Activated naive CD4-positive, alpha-beta T cell treated with anti-CD3 and anti-CD28 coated beads for 36 hours (primary cell): Measurements from ENCODE around the gene TNFRSF13B. TPM values are rescaled to one million over a fixed set of nuclear protein-coding genes. Genes with fewer than 3 reads are reported as not detected.
"Not testable (repeated sequence)": the region's sequence is repeated elsewhere in the genome, so short reads cannot be mapped to it uniquely, and the experiment has no call there.

ENCODE experiments used
- CTCF ChIA-PET: fragments of 350-600 bp; sonication (Branson Sonifier 250); formaldehyde crosslinking; loops from one replicate; lab custom pipeline; 2021; ENCODE audit warnings: antibody characterized with exemption; lab: Charles Lee
- DNase-seq: peaks from one replicate; pipeline ENCODE4 v3.0.0-alpha.2; 2020
- H3K27ac Mint-ChIP-seq: one replicate; pipeline ENCODE4 v1.8.0; 2021; ENCODE audit warnings: mild to moderate bottlenecking, mixed read lengths
- H3K27me3 Mint-ChIP-seq: one replicate; pipeline ENCODE4 v1.8.0; 2021; ENCODE audit warnings: low read depth, mixed read lengths
- H3K36me3 Mint-ChIP-seq: one replicate; pipeline ENCODE4 v1.8.0; 2021; ENCODE audit warnings: low read depth, mixed read lengths
- H3K4me1 Mint-ChIP-seq: one replicate; pipeline ENCODE4 v1.8.0; 2021; ENCODE audit warnings: low read depth, mixed read lengths
- H3K4me3 Mint-ChIP-seq: one replicate; pipeline ENCODE4 v1.8.0; 2021; ENCODE audit warnings: mild to moderate bottlenecking, moderate library complexity, mixed read lengths
- H3K9me3 Mint-ChIP-seq: one replicate; pipeline ENCODE4 v1.8.0; 2021; ENCODE audit warnings: mixed read lengths
- intact Hi-C: fragments of 100-400 bp; cut with micrococcal nuclease; formaldehyde crosslinking; loops from one replicate; pipeline ENCODE4 v1.15.1; 2023
- total RNA-seq, 2 experiments: library from RNA; stranded (reverse); gene quantifications; one replicate each; pipeline ENCODE4 v1.2.3, GENCODE V29; 2021

Gene TNFRSF13B
- total RNA-seq, 2 experiments from 2014 or later: not detected

DNA sequence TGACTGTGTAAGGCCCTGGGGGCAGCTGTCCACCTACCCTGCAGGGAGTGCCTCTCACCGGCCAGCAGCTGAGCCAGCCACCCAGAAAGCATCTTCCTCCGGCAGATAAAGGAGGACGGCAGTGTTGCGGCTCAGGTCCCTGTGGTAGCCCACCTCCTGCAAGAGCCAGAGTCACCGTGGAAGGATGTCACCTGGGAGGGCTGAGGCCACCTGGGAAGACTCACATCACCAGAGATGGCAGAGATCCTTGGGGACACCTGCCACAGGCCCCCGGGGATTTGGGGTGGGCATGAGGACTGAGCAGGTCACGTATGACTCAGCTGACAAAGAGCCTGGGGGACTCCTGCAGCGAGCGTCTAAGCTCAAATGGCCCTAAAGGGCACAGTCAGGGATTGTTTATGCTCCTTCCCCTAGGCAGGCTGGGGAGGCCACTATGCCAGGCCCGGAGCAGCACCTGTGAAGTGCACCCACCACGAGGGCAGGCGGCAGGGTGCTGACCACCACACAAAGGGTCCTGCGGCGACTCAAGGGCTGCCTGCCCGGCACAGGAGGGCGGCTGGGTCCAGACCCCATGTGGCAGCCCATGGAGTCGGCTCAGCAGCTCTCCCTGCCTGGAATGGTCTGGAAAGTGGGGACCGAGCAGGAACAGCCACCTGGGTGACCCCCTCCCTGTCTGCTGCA lies 44.1 kb downstream of the TNFRSF13B start:
- Mint-ChIP-seq H3K27ac (no peak overlapping the region), H3K27me3 (no peaks in the 10 kb centered on the region), H3K9me3 (no peaks in the 10 kb centered on the region), H3K4me3 (no peak overlapping the region), H3K36me3 (no peaks in the 10 kb centered on the region), H3K4me1 (peaks cover 5% of the 10 kb centered on the region)
- intact Hi-C loops: no loop called here
- DNase-seq: no peak
- CTCF ChIA-PET: no interaction called here

DNA sequence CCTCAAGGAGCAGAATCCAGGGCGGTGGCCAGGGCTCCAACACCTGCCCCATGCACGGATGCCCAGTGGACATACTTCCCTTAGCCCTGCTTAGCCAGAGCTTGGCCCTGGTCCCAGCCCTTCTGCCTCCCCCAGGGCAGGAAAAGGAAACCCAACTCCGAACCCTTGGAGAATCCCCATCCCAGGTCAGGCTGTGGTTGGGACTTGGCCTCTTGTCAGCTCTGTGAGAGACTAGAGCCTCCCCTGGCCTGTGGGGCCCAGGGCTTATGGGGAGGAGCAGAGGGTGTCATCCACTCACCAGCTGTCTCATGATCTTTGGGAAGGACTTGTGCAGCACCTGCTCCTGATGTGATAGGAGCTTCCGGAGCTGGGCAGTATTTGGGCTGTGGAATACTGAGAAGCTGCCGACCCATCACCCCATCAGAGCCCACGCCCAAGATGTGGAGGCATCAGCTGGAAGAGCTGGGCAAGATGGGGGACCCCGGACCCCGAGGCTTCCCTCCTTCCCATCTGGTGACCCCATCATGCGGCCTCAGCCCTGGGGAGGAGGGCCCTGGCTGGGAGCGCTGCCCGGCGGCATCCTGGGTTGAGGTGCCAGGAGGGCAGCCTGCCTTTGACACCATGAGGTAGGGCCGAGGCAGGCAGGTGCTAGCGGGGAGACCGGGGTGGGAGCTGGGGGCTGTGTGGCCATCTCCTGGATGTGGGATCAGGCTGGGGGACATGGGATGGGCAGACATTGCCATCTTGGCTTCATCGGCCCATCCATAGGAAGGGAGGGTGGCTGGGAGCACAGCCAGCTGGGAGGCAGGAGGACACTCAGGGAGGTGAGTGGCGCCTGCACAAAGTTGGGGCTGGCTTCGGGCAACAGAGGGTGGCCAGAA lies 45.1 kb downstream of the TNFRSF13B start:
- Mint-ChIP-seq H3K4me1 (peaks cover 5% of the 10 kb centered on the region), H3K27me3 (no peaks in the 10 kb centered on the region), H3K27ac (no peak overlapping the region), H3K4me3 (no peak overlapping the region), H3K9me3 (no peaks in the 10 kb centered on the region), H3K36me3 (no peaks in the 10 kb centered on the region)
- CTCF ChIA-PET: no interaction called here
- DNase-seq: no peak
- intact Hi-C loops: no loop called here

DNA sequence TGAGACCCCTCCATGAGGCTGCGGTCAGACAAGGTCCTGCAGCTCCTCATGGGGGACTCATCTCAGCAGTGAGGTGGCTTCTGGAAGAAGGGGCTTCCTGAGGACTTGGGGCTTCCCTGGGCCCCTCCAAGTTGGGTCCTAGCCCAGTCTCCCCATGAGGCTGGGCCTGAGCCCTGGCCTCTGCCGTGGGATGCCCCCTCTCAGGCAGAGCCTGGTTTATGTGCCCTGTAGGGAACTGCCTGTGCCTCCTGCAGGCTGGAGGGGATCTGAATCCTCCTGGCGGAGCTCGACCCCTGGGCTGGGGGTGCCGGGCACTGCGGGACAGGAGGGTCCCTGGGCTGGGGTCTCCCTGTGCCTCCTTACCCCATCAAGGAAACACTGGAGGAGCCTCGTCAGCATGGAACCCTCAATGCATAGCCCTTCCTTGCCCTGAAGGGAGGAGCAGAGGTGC lies 45.8 kb downstream of the TNFRSF13B start:
- H3K4me1 Mint-ChIP-seq: peaks cover 5% of the 10 kb centered on the region
- H3K27me3 Mint-ChIP-seq: no peaks in the 10 kb centered on the region
- CTCF ChIA-PET: no interaction called here
- no peak for DNase-seq
- intact Hi-C loops: no loop called here
- H3K9me3 Mint-ChIP-seq: no peaks in the 10 kb centered on the region
- no peaks in the 10 kb centered on the region for H3K36me3 Mint-ChIP-seq
- no peak overlapping the region for H3K4me3 Mint-ChIP-seq
- H3K27ac Mint-ChIP-seq: no peak overlapping the region

DNA sequence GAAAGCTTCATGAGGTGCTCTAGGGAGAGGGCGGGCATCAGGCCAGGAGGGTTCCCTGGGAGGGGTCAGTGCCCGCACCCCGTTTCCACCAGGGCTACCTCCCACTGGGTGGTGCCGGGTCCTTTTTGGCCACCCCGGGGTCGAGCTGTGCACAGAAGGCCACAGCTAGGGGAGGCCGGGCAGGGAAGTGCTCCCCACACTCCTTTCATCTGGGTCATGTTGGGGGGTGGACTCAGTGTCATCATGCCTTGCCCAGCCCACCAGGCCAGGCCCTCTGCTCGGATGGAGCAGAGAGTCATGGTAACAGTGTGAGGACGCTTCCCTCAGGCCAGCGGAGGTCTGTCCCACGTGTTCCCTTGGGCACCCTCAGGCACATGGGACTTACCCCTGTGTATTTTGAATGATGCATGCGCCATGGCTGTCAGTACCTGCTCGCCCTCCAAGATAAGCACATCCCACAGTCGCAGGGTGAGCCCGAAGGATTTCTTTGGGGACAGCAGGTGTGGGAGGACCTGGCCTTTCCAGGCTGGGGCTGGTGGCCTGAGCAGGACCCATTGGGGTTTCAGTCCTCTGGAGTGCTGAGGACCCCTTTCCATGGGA lies 46.4 kb downstream of the TNFRSF13B start:
- Mint-ChIP-seq H3K27me3 (no peaks in the 10 kb centered on the region), H3K4me1 (peaks cover 5% of the 10 kb centered on the region), H3K9me3 (no peaks in the 10 kb centered on the region), H3K36me3 (no peaks in the 10 kb centered on the region), H3K27ac (no peak overlapping the region), H3K4me3 (no peak overlapping the region)
- DNase-seq: no peak
- CTCF ChIA-PET: no interaction called here
- intact Hi-C loops: no loop called here

DNA sequence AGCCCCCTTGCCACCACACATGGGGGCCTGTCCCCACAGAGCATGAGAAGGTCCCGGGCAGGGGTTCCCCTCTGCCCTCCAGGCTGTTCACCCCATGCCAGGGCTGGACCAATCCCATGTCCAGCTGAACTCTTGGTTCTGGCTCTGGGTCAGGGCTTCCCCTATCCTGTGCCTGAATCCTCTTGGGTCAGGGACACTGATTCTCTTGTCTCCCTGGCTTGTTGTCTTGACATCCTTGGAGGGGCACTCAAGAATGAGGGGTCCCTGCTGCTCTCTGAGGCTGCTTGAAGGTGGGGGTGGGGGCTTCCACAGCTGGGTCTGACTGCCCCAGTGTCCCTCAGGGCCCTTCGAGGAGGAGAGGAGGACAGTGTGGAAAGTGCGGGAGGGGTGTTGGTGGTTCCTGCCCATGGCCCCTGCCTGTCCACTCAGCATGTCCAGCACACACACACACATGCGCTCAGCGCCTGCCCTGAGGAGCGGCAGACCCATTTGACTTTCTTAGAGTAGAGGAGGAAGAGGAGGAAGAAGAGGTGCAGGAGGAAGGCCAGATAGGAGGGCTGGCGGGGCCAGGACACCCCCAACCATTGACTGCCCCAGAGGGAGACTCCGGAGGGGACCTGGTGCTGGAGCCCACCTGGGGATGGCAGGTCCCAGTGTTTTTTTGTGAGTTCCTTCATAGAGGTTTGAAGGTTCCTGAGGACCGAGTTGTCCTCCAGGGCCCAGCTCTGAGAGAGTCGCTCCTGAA lies 47.0 kb downstream of the TNFRSF13B start:
- no peaks in the 10 kb centered on the region for H3K9me3 Mint-ChIP-seq
- no peak for DNase-seq
- H3K36me3 Mint-ChIP-seq: no peaks in the 10 kb centered on the region
- H3K27ac Mint-ChIP-seq: no peak overlapping the region
- intact Hi-C loops: no loop called here
- peaks cover 5% of the 10 kb centered on the region for H3K4me1 Mint-ChIP-seq
- H3K4me3 Mint-ChIP-seq: no peak overlapping the region
- no peaks in the 10 kb centered on the region for H3K27me3 Mint-ChIP-seq
- CTCF ChIA-PET: no interaction called here

DNA sequence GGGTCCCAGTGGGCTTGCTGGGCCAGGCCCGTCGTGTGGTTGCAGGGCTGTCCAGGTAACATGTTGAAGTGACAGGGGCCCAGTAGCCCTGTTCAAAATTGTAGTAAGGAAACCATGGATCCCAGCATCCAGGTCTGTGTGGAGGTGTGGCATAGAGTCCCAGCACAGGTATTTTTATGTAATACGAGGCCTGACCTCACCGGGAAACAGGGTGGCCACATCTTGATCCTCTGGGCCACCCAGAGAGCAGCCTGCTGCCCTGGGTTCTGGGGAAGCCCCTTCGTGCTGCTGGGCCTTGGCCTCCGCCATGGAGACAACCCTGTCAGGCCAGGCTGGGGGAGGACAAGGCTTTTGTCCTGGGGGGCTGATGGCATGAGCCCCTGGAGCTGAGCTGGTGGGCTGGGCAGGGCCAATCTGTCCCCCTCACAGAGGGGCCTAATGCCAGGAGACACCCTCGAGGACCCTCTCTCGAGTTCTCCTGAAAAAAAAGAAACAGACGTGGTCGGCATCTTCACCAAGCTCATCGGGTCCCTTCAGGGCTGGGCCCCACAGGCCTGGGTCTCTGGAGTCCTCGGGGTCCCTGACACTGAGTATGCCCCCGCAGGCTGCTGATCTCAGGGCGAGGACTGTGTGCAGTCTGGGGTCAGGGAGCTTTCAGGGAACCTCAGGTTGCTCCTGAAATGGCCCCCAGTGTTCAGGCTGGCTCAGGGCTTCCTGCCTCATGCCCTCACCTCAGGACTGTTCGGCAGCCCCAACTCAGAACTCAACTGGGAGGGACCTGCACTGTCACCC lies 47.8 kb downstream of the TNFRSF13B start:
- Mint-ChIP-seq H3K27ac (no peak overlapping the region), H3K4me3 (no peak overlapping the region), H3K9me3 (no peaks in the 10 kb centered on the region), H3K36me3 (no peaks in the 10 kb centered on the region), H3K4me1 (peaks cover 4% of the 10 kb centered on the region), H3K27me3 (no peaks in the 10 kb centered on the region)
- CTCF ChIA-PET: interaction anchor here (0.7 kb wide), 1 partner anchor 70 kb away, joined by 3 read pairs; no protein-coding TSS in a partner anchor
- intact Hi-C loops: no loop called here
- DNase-seq: no peak

DNA sequence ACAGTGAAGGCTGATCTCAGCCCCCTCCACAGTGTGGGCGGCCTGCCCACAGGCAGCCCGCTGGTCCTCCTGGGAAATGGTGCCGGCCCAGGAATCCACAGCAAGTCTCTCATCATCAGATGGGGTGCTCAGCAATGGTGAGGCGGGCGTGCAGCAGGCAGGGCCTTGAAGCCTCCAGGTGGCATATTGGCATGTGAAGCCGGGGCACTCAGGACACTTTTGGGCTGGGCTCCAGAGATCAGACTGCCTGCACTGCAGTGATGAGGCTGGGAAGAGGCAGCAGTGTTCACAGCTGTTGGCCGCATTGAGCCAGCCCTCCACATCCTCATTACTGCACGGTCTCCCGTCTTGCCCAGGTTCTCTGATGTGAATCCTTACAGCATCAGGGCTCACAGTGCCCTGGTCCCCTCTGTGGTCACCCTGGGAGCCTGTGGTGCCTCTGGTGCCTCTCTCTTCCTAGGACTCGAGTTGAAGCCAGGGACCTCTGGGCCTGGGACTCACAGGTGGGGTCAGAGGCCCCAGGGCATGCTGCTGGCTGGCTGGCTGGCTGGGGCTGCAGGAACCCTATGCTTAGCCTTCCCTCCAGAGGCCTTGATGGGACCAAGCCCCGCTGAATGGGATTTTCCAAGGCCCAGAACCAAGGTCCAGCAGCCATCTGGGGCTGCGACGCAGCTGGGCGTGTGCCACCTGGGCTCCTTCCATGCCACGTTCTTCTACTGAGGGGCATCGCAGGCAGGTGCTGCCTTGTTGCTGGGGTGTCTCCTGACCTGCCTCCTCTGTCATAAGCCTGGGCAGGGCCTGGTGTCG lies 48.6 kb downstream of the TNFRSF13B start:
- Mint-ChIP-seq H3K4me3 (no peak overlapping the region), H3K4me1 (no peaks in the 10 kb centered on the region), H3K27ac (no peak overlapping the region), H3K36me3 (no peaks in the 10 kb centered on the region), H3K27me3 (no peaks in the 10 kb centered on the region), H3K9me3 (no peaks in the 10 kb centered on the region)
- DNase-seq: no peak
- CTCF ChIA-PET: no interaction called here
- intact Hi-C loops: no loop called here

DNA sequence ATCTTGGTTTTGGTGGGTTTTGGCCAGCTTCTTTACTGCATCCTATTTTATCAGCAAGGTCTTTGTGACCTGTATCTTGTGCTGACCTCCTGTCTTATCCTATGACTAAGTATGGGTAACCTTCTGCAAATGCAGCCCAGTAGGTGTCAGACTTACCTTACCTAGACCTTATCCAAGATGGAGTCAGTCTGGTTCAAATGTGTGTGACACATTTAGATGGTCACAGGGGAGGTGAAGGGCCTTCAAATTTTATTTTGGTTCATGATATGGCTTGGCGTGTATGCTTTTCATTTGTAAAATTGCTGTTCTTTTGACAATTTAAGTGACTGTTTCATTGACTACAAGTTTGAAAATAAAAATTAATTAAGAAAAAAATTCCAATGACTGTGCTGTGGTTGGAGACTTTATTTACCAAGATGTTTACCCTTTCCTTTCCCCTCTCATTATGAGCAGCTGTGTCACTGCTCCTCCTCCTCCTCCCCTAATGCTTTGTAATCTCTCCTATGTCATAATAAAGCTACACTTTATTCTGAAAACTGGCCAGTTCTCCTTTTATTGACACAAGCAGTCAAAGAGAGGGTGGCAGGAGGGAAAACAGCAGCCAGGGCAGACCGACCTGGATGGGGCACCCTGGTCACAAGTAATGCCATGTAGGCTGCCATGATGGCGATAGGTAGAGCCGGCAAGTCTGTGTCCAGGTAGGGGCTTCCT lies 49.4 kb downstream of the TNFRSF13B start:
- peak; percentile 22 for DNase-seq
- no peaks in the 10 kb centered on the region for H3K9me3 Mint-ChIP-seq
- no peak overlapping the region for H3K4me3 Mint-ChIP-seq
- intact Hi-C loops: loop anchor here (1.0 kb wide), 1 partner anchor 69 kb away; no protein-coding TSS in a partner anchor
- no peaks in the 10 kb centered on the region for H3K4me1 Mint-ChIP-seq
- no peaks in the 10 kb centered on the region for H3K27me3 Mint-ChIP-seq
- CTCF ChIA-PET: no interaction called here
- no peaks in the 10 kb centered on the region for H3K36me3 Mint-ChIP-seq
- no peak overlapping the region for H3K27ac Mint-ChIP-seq

DNA sequence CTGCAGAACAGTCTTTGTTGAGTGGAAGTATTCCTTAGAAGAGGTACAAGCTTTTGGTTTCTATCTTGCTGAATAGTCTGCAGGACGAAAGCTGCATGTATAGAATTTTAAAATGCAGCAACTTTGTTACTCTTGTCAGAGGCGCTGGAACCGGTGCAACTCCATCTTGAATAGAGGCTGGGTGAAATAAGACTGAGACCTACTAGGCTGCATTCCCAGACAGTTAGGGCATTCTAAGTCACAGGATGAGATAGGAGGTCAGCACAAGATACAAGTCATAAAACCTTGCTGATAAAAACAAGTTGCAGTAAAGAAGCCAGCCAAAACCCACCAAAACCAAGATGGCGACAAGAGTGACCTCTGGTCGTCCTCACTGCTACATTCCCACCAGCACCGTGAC lies 50.5 kb downstream of the TNFRSF13B start:
- H3K4me3 Mint-ChIP-seq, CTCF ChIA-PET, DNase-seq, H3K9me3 Mint-ChIP-seq, H3K36me3 Mint-ChIP-seq, H3K27ac Mint-ChIP-seq, H3K27me3 Mint-ChIP-seq, intact Hi-C loops, H3K4me1 Mint-ChIP-seq: not testable (repeated sequence)

DNA sequence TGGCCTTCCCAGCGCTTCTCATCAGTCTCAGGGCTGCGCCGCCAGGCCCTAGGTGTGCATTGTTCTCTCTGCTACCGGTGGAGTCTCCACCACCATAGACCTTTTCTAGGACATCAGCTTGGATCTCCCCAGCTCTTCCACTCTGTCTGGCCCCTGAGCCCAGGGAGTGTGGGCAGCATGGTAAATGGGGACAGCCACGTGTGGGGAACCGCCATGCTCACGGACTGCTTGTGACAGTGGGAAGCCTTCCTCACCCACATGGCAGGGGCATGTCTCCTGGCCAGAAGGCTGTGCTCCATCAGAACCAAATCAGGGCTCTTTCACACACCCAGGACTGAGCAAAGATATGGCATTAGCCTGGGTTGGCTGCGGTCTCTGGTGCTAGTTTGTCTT lies 51.3 kb downstream of the TNFRSF13B start:
- Mint-ChIP-seq H3K9me3 (no peaks in the 10 kb centered on the region), H3K27ac (no peak overlapping the region), H3K27me3 (no peaks in the 10 kb centered on the region), H3K36me3 (no peaks in the 10 kb centered on the region), H3K4me3 (no peak overlapping the region), H3K4me1 (no peaks in the 10 kb centered on the region)
- DNase-seq: no peak
- CTCF ChIA-PET: no interaction called here
- intact Hi-C loops: no loop called here
